Body of pancreas (tissue), 4 donors: ENCODE measurements around the gene HID1.

Source experiments
- CTCF ChIP-seq, 7 experiments: fragments of 450-650 bp in 4 of 7; fragments of 200-600 bp in 3 of 7; sonication (generic) in 3 of 7; IDR thresholded peaks; one replicate each; pipeline ENCODE4 v1.5.1; 2016 to 2019; ENCODE audit warnings: antibody characterized with exemption in 7 of 7
- POLR2A ChIP-seq, 3 donors: fragments of 450-650 bp; IDR thresholded peaks; one replicate each; pipeline ENCODE4 v1.6.1; 2016; ENCODE audit warnings: antibody characterized with exemption in 3 of 3, mild to moderate bottlenecking in 2 of 3

GRCh38 chr17:74904687-74905409, 67.7 kb downstream of the HID1 start:
- no peak for TF ChIP-seq CTCF (IDR thresholded peaks at IDR 0.05)
- no peak for TF ChIP-seq POLR2A (IDR thresholded peaks at IDR 0.05)
